GM21737 (cell line): ENCODE data around the gene CGN.

Experiments
- ATAC-seq: cut with Tn5 transposase; IDR thresholded peaks from one replicate; pipeline ENCODE4 v1.9.1; 2021; ENCODE audit warnings: mild to moderate bottlenecking, moderate library complexity; ENCODE audit not compliant: unreplicated experiment

Gene CGN

GRCh38 chr1:151499365-151499764 is 11.8 kb upstream of the CGN start:
- no peak for ATAC-seq

GRCh38 chr1:151499930-151500329 is 11.3 kb upstream of the CGN start:
- ATAC-seq = no peak

GRCh38 chr1:151501474-151501873 is 9.7 kb upstream of the CGN start:
- ATAC-seq = no peak

GRCh38 chr1:151502035-151502700 is 9.0 kb upstream of the CGN start:
- no peak for ATAC-seq

GRCh38 chr1:151502859-151503780 is 8.1 kb upstream of the CGN start:
- ATAC-seq = no peak

- ATAC-seq = no peak
These were observed 6.9 kb upstream of the CGN start for GRCh38 chr1:151504252-151504651.

GRCh38 chr1:151504759-151505158 is 6.4 kb upstream of the CGN start:
- no peak for ATAC-seq

- ATAC-seq = no peak
These were observed 2.4 kb upstream of the CGN start for GRCh38 chr1:151508833-151509232.

- no peak for ATAC-seq
These were observed 1.7 kb upstream of the CGN start for GRCh38 chr1:151509350-151510019.

- no peak for ATAC-seq
These were observed 1.2 kb upstream of the CGN start for GRCh38 chr1:151510020-151510405.

- no peak for ATAC-seq
These were observed 602 bp upstream of the CGN start for GRCh38 chr1:151510614-151510956.

- ATAC-seq = no peak
These were observed 539 bp downstream of the CGN start for GRCh38 chr1:151511636-151512215.

- no peak for ATAC-seq
These were observed 1.1 kb downstream of the CGN start for GRCh38 chr1:151512326-151512725.

- ATAC-seq = no peak
These were observed 1.8 kb downstream of the CGN start for GRCh38 chr1:151512801-151513625.

GRCh38 chr1:151513626-151514121 is 2.5 kb downstream of the CGN start:
- no peak for ATAC-seq

GRCh38 chr1:151514366-151514765 is 3.2 kb downstream of the CGN start:
- no peak for ATAC-seq

GRCh38 chr1:151515265-151515664 is 4.1 kb downstream of the CGN start:
- ATAC-seq = no peak

- ATAC-seq = no peak
These were observed 4.9 kb downstream of the CGN start for GRCh38 chr1:151516031-151516511.

- no peak for ATAC-seq
These were observed 7.2 kb downstream of the CGN start for GRCh38 chr1:151518431-151518830.

- ATAC-seq = no peak
These were observed 7.7 kb downstream of the CGN start for GRCh38 chr1:151518936-151519335.
